GM12878 (cell line): ENCODE measurements around the gene HELZ. TPM values are rescaled to one million over a fixed set of nuclear protein-coding genes. Genes with fewer than 3 reads are reported as not detected.

Experiments
- ATAC-seq: fragments of 200-7000 bp; cut with Tn5 transposase; 3 replicates; pipeline ENCODE4 v1.9.1; 2020; ENCODE audit warnings: mild to moderate bottlenecking, moderate library complexity
- BruUV-seq: library from RNA; stranded (reverse); fragments of 400-500 nt; replicated peaks from 2 replicates; lab custom pipeline; 2021; lab: Mats Ljungman, UMichigan
- CTCF ChIA-PET: fragments of 300-600 bp; sonication (Branson Sonifier 250); formaldehyde crosslinking; extraction: SDS; loops from one replicate; lab custom pipeline; 2021; ENCODE audit warnings: inconsistent platforms; lab: Yijun Ruan, JAX
- POLR2A ChIA-PET: fragments of 350-600 bp; formaldehyde crosslinking; extraction: SDS; loops from one replicate; lab custom pipeline; 2021; ENCODE audit warnings: inconsistent platforms; lab: Charles Lee
- RAD21 ChIA-PET: fragments of 300-600 bp; sonication (Branson Sonifier 250); formaldehyde crosslinking; loops from one replicate; lab custom pipeline; 2023; ENCODE audit warnings: antibody characterized with exemption; ENCODE audit not compliant: unreplicated experiment; lab: Charles Lee
- SMC1A ChIA-PET: fragments of 300-600 bp; sonication (Branson Sonifier 250); formaldehyde crosslinking; loops from one replicate; lab custom pipeline; 2023; ENCODE audit not compliant: unreplicated experiment, uncharacterized antibody; lab: Charles Lee
- DNase-seq: peaks from one replicate; pipeline ENCODE4 v3.0.0-alpha.2; 2011; ENCODE audit warnings: low read depth, low spot score
- FAIRE-seq: peaks from 3 replicates; lab custom pipeline; 2011; peaks lifted over from hg19 to GRCh38; lab: Jason Lieb, UNC
- H2AFZ ChIP-seq: 2 replicates; pipeline ENCODE4 v1.6.0; 2011; ENCODE audit warnings: low read depth, low read length, control low read depth; ENCODE audit not compliant: control insufficient read depth
- H3K27ac ChIP-seq: 2 replicates; pipeline ENCODE4 v1.5.1; 2011; ENCODE audit warnings: control low read depth; ENCODE audit not compliant: control insufficient read depth, insufficient read depth
- H3K27me3 ChIP-seq, 2 experiments: replicated peaks in 1 of 2; 2 replicates each; pipeline versions ENCODE4 v1.6.0 to v1.6.1; 2011; ENCODE audit warnings: low read length in 1 of 2; ENCODE audit not compliant: control insufficient read depth in 2 of 2, insufficient read depth in 2 of 2
- H3K36me3 ChIP-seq, 2 experiments: 2 replicates each; pipeline ENCODE4 v1.5.1; 2011; ENCODE audit warnings: low read length in 1 of 2; ENCODE audit not compliant: control insufficient read depth in 2 of 2, insufficient read depth in 2 of 2
- H3K4me1 ChIP-seq: 2 replicates; pipeline ENCODE4 v1.6.1; 2011; ENCODE audit warnings: mild to moderate bottlenecking, low read length, moderate library complexity, mixed read lengths; ENCODE audit not compliant: control insufficient read depth, insufficient read depth
- H3K4me2 ChIP-seq: 2 replicates; pipeline ENCODE4 v1.6.0; 2011; ENCODE audit warnings: control low read depth; ENCODE audit not compliant: control insufficient read depth, insufficient read depth
- H3K4me3 ChIP-seq: fragments of 200-600 bp; sonication (generic); 2 replicates; pipeline ENCODE4 v1.5.1; 2016
- H3K79me2 ChIP-seq: 2 replicates; pipeline ENCODE4 v1.6.0; 2011; ENCODE audit warnings: low read length; ENCODE audit not compliant: control insufficient read depth, insufficient read depth
- H3K9ac ChIP-seq: 2 replicates; pipeline ENCODE4 v1.8.0; 2011; ENCODE audit warnings: low read length, control low read depth, mixed read lengths; ENCODE audit not compliant: control insufficient read depth, insufficient read depth
- H3K9me3 ChIP-seq: replicated peaks from 3 replicates; pipeline ENCODE4 v1.5.1; 2011; ENCODE audit warnings: mild to moderate bottlenecking, low read length; ENCODE audit not compliant: control insufficient read depth, insufficient read depth
- H4K20me1 ChIP-seq: 2 replicates; pipeline ENCODE4 v1.6.0; 2011; ENCODE audit not compliant: control insufficient read depth, insufficient read depth
- BCL3 ChIP-seq: IDR thresholded peaks from 2 replicates; pipeline ENCODE4 v1.6.1; 2011; ENCODE audit warnings: borderline replicate concordance, low read depth, mild to moderate bottlenecking, moderate library complexity, low read length; ENCODE audit not compliant: insufficient read depth, poor library complexity, severe bottlenecking
- CHD1 ChIP-seq: IDR thresholded peaks from 2 replicates; pipeline ENCODE4 v1.6.1; 2012; ENCODE audit warnings: low read depth, low read length, improper control_type of control experiment
- ESRRA ChIP-seq: IDR thresholded peaks from 2 replicates; pipeline ENCODE4 v1.6.1; 2012; ENCODE audit warnings: mild to moderate bottlenecking, low read length, improper control_type of control experiment
- MTA3 ChIP-seq: IDR thresholded peaks from 2 replicates; pipeline ENCODE4 v1.6.1; 2012; ENCODE audit warnings: low read length, inconsistent platforms, borderline replicate concordance
- PKNOX1 ChIP-seq: fragments of 450-650 bp; IDR thresholded peaks from 2 replicates; pipeline ENCODE4 v1.6.1; 2016; ENCODE audit warnings: mild to moderate bottlenecking
- RAD51 ChIP-seq: fragments of 450-650 bp; IDR thresholded peaks from 2 replicates; pipeline ENCODE4 v1.6.1; 2016; ENCODE audit warnings: moderate library complexity, mild to moderate bottlenecking, inconsistent platforms
- TCF12 ChIP-seq: IDR thresholded peaks from 2 replicates; pipeline ENCODE4 v1.6.1; 2011; ENCODE audit warnings: low read depth, mild to moderate bottlenecking, low read length
- ZNF622 ChIP-seq: fragments of 450-650 bp; IDR thresholded peaks from 2 replicates; pipeline ENCODE4 v1.6.1; 2017; ENCODE audit warnings: mild to moderate bottlenecking, inconsistent platforms
- WGBS: methylation state at CpG from one replicate; pipeline ENCODE4 v1.1.6; 2016; ENCODE audit warnings: low lambda C conversion rate; ENCODE audit not compliant: insufficient replicate concordance, insufficient coverage; ENCODE audit errors: missing lambda C conversion rate; 5-methylcytosine and 5-hydroxymethylcytosine counted together
- in situ Hi-C: fragments of 300-500 bp; cut with MboI; formaldehyde crosslinking; loops from 9 replicates; pipeline ENCODE4 v1.14.3; 2018; ENCODE audit warnings: mixed read lengths
- intact Hi-C: fragments of 100-400 bp; cut with micrococcal nuclease; formaldehyde crosslinking; loops from one replicate; pipeline ENCODE4 v1.14.2; 2022; ENCODE audit not compliant: unreplicated experiment
- polyA plus RNA-seq, 11 experiments: library from polyadenylated mRNA; depleted of rRNA in 4 of 11; unstranded in 6 of 11; stranded (reverse) in 5 of 11; fragments of >200 nt; fragmentation: Nextera tagmentation in 4 of 11; fragmentation: Illumina TruSeq in 1 of 11; extraction: Ambion mirVana in 4 of 11; extraction: Trizol in 1 of 11; gene quantifications; 1 replicate in 1 of 11; 2 replicates in 10 of 11; pipeline versions ENCODE4 v1.2.1 to v1.2.3, GENCODE V29; 2011 to 2016; ENCODE audit warnings: inconsistent platforms in 2 of 11, missing spikeins in 2 of 11, low read depth in 1 of 11
- total RNA-seq, 4 experiments: library from RNA; depleted of rRNA in 3 of 4; stranded (reverse); fragments of >200 nt in 3 of 4; fragmentation: Illumina TruSeq in 1 of 4; extraction: Trizol in 1 of 4; gene quantifications; 2 replicates each; pipeline versions ENCODE4 v1.2.1 to v1.2.3, GENCODE V29; 2013 to 2021
- TF ChIP-seq, protein P1 (sequence below): IDR thresholded peaks from 2 replicates; pipeline ENCODE4 v1.6.1; 2012; ENCODE audit warnings: mild to moderate bottlenecking, low read depth, low read length

HELZ gene
- total and polyA plus RNA-seq, 10 of the 15 experiments (the other 5 are each of a cell fraction or from before 2014, with no cell fraction given) = 1.5 to 36.8 (median 19.1) TPM

DNA sequence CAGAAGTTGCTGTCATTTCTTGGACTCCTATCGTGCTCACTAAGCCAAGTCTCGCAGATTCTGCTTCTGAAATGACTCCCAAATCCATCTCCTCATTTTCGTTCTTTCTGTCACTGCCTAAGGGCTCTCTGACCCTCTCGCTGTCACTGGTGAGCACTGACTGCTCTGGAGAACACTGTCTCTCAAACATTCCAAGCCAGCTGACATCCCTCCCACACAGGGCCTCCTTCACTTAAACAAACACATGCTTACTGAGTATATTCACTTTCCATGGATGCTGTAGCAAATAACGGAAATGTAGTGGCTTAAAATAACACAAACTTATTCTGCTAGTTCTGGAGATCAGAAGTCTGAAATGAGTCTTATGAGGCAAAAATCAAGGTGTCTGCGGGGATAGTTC is 181.9 kb downstream of the HELZ start:
- in situ Hi-C loops = no loop called here

GRCh38 chr17:67059372-67059771 is 185.6 kb downstream of the HELZ start:
- no peaks in the 10 kb centered on the region for H3K9me3 ChIP-seq
- ChIA-PET POLR2A (no interaction called here), RAD21 (no interaction called here), SMC1A (no interaction called here), CTCF (no interaction called here)
- no peak overlapping the region for H3K4me2 ChIP-seq
- WGBS = 82% methylated on average over 6 of the region's 6 CpGs
- FAIRE-seq = no peak
- H3K27ac ChIP-seq = no peak overlapping the region
- H3K4me1 ChIP-seq = no peaks in the 10 kb centered on the region
- intact Hi-C loops (no loop called here), in situ Hi-C loops (no loop called here)
- H3K79me2 ChIP-seq = no peaks in the 10 kb centered on the region
- no peak overlapping the region for H2AFZ ChIP-seq
- no peak for ATAC-seq
- no peak for DNase-seq
- H3K9ac ChIP-seq = no peak overlapping the region
- no peaks in the 10 kb centered on the region for H3K27me3 ChIP-seq
- no peak overlapping the region for H3K4me3 ChIP-seq
- H3K36me3 ChIP-seq = no peaks in the 10 kb centered on the region
- TF ChIP-seq MTA3 = no peak
- no peak for TF ChIP-seq ESRRA
- no peak for TF ChIP-seq BCL3
- TF ChIP-seq PKNOX1 = no peak
- no peak for TF ChIP-seq CHD1
- no peak for TF ChIP-seq RAD51
- TF ChIP-seq, protein P1, sequence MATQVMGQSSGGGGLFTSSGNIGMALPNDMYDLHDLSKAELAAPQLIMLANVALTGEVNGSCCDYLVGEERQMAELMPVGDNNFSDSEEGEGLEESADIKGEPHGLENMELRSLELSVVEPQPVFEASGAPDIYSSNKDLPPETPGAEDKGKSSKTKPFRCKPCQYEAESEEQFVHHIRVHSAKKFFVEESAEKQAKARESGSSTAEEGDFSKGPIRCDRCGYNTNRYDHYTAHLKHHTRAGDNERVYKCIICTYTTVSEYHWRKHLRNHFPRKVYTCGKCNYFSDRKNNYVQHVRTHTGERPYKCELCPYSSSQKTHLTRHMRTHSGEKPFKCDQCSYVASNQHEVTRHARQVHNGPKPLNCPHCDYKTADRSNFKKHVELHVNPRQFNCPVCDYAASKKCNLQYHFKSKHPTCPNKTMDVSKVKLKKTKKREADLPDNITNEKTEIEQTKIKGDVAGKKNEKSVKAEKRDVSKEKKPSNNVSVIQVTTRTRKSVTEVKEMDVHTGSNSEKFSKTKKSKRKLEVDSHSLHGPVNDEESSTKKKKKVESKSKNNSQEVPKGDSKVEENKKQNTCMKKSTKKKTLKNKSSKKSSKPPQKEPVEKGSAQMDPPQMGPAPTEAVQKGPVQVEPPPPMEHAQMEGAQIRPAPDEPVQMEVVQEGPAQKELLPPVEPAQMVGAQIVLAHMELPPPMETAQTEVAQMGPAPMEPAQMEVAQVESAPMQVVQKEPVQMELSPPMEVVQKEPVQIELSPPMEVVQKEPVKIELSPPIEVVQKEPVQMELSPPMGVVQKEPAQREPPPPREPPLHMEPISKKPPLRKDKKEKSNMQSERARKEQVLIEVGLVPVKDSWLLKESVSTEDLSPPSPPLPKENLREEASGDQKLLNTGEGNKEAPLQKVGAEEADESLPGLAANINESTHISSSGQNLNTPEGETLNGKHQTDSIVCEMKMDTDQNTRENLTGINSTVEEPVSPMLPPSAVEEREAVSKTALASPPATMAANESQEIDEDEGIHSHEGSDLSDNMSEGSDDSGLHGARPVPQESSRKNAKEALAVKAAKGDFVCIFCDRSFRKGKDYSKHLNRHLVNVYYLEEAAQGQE = no peak
- no peak for TF ChIP-seq TCF12
- no peaks in the 10 kb centered on the region for H4K20me1 ChIP-seq
- no TSS peak for BruUV-seq

More for the DNA sequence above, 181.9 kb downstream of the HELZ start:
- H3K4me3 ChIP-seq = no peak overlapping the region
- H4K20me1 ChIP-seq = no peaks in the 10 kb centered on the region
- FAIRE-seq (no peak), ATAC-seq (no peak), DNase-seq (no peak)
- H3K4me2 ChIP-seq = no peak overlapping the region
- POLR2A ChIA-PET = no interaction called here
- no TSS peak for BruUV-seq
- SMC1A ChIA-PET = interaction anchor here (1.0 kb wide), 1 partner anchor 13 kb away, joined by 3 read pairs; no protein-coding TSS in a partner anchor
- CTCF ChIA-PET = interaction anchor here (1.3 kb wide), 1 partner anchor 13 kb away, joined by 4 read pairs; no protein-coding TSS in a partner anchor
- TF ChIP-seq ZNF622 = no peak
- H3K79me2 ChIP-seq = no peaks in the 10 kb centered on the region
- no peaks in the 10 kb centered on the region for H3K4me1 ChIP-seq
- no peak overlapping the region for H2AFZ ChIP-seq
- no peaks in the 10 kb centered on the region for H3K27me3 ChIP-seq
- H3K36me3 ChIP-seq = no peaks in the 10 kb centered on the region
- WGBS = 76% methylated on average over 6 of the region's 6 CpGs
- intact Hi-C loops = no loop called here
- no peak overlapping the region for H3K27ac ChIP-seq
- H3K9me3 ChIP-seq = no peaks in the 10 kb centered on the region
- H3K9ac ChIP-seq = no peak overlapping the region
- RAD21 ChIA-PET = no interaction called here
